Measurements from ENCODE around the gene KLF7.

Gene KLF7

DNA sequence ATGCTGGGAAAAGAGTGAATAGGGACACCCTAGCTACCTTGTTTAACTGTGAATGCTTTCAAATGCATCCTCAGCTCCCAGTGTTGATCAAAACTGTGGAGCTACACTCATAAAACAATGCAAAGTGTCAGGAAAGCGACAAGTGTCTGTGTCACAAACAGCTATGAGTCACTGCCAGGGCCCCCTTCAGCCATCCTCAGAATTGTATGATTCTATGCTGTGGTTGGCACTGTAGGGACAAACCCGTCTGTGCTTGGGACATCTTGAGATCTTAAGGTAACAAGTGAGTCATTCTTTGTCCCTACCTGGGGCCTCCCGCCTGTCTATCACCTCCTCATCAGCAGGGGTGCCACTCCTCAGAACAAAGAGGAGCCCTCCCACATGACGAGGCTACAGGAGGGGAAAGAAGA lies 42.4 kb downstream of the KLF7 start (continued):
- TF ChIP-seq POU6F1 (CRISPR knock-in tag; IDR thresholded peaks at IDR 0.05; ENCODE audit: borderline replicate concordance, low read depth): no peak
- no peak for TF ChIP-seq RARB (CRISPR knock-in tag; IDR thresholded peaks at IDR 0.05)

- no peak for TF ChIP-seq ZFP3 (CRISPR knock-in tag; IDR thresholded peaks at IDR 0.05)
- TF ChIP-seq, protein P1, sequence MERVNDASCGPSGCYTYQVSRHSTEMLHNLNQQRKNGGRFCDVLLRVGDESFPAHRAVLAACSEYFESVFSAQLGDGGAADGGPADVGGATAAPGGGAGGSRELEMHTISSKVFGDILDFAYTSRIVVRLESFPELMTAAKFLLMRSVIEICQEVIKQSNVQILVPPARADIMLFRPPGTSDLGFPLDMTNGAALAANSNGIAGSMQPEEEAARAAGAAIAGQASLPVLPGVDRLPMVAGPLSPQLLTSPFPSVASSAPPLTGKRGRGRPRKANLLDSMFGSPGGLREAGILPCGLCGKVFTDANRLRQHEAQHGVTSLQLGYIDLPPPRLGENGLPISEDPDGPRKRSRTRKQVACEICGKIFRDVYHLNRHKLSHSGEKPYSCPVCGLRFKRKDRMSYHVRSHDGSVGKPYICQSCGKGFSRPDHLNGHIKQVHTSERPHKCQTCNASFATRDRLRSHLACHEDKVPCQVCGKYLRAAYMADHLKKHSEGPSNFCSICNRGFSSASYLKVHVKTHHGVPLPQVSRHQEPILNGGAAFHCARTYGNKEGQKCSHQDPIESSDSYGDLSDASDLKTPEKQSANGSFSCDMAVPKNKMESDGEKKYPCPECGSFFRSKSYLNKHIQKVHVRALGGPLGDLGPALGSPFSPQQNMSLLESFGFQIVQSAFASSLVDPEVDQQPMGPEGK (CRISPR knock-in tag; IDR thresholded peaks at IDR 0.05; ENCODE audit: borderline replicate concordance): no peak
- TF ChIP-seq CSDC2 (CRISPR knock-in tag; IDR thresholded peaks at IDR 0.05): no peak
- no peak for TF ChIP-seq TSHZ2 (CRISPR knock-in tag; IDR thresholded peaks at IDR 0.05)
- no peak for TF ChIP-seq ZFP30 (CRISPR knock-in tag; IDR thresholded peaks at IDR 0.05)
- TF ChIP-seq BACH2 (CRISPR knock-in tag; IDR thresholded peaks at IDR 0.05; ENCODE audit: borderline replicate concordance): no peak
- no peak for TF ChIP-seq ESRRG (CRISPR knock-in tag; IDR thresholded peaks at IDR 0.05)
These were observed 43.0 kb downstream of the KLF7 start for GRCh38 chr2:207122651-207123334.

DNA sequence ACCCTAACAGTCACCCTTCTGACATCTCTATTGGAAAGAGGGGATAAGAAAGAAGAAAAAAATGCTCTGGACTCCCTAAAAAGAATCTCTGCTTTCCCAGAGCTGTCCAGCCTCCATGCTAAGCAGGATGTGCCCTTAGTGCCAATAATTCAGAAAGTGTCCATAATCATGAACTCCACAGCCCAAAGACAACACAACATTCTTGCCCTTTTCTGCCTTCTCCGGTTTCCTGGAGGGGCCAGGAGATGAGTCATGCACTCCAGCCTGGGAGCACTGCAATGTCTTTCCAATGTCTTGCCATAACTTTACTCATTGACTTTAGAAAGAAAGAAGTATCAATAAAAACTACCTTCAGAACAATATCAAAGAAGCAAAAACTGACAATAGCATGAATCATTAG lies 44.0 kb downstream of the KLF7 start:
- TF ChIP-seq POU6F1 (CRISPR knock-in tag; IDR thresholded peaks at IDR 0.05; ENCODE audit: borderline replicate concordance, low read depth): no peak
- TF ChIP-seq SNAI2 (CRISPR knock-in tag; IDR thresholded peaks at IDR 0.05): no peak
- TF ChIP-seq TSHZ2 (CRISPR knock-in tag; IDR thresholded peaks at IDR 0.05): no peak
- TF ChIP-seq ZFP30 (CRISPR knock-in tag; IDR thresholded peaks at IDR 0.05): no peak
- TF ChIP-seq PPARA (CRISPR knock-in tag; IDR thresholded peaks at IDR 0.05; ENCODE audit: borderline replicate concordance): no peak
- TF ChIP-seq ZNF70 (CRISPR knock-in tag; IDR thresholded peaks at IDR 0.05): no peak
- TF ChIP-seq GLIS3 (CRISPR knock-in tag; IDR thresholded peaks at IDR 0.05): no peak
- TF ChIP-seq BACH2 (CRISPR knock-in tag; IDR thresholded peaks at IDR 0.05; ENCODE audit: borderline replicate concordance): no peak
- no peak for TF ChIP-seq ZC3H10 (CRISPR knock-in tag; IDR thresholded peaks at IDR 0.05)
- no peak for TF ChIP-seq ISL1 (CRISPR knock-in tag; IDR thresholded peaks at IDR 0.05)
- TF ChIP-seq TCF4 (CRISPR knock-in tag; IDR thresholded peaks at IDR 0.05; ENCODE audit: borderline replicate concordance): no peak
- TF ChIP-seq OSR1 (CRISPR knock-in tag; IDR thresholded peaks at IDR 0.05): no peak
- TF ChIP-seq, protein P2, sequence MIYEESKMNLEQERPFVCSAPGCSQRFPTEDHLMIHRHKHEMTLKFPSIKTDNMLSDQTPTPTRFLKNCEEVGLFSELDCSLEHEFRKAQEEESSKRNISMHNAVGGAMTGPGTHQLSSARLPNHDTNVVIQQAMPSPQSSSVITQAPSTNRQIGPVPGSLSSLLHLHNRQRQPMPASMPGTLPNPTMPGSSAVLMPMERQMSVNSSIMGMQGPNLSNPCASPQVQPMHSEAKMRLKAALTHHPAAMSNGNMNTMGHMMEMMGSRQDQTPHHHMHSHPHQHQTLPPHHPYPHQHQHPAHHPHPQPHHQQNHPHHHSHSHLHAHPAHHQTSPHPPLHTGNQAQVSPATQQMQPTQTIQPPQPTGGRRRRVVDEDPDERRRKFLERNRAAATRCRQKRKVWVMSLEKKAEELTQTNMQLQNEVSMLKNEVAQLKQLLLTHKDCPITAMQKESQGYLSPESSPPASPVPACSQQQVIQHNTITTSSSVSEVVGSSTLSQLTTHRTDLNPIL (CRISPR knock-in tag; IDR thresholded peaks at IDR 0.05; ENCODE audit: low read depth): no peak
- ATAC-seq: peak; percentile 94

More at GRCh38 chr2:207122651-207123334, 43.0 kb downstream of the KLF7 start:
- no peak for ATAC-seq
